Liver (tissue), 3 donors: ENCODE data around the gene GRK1.

ENCODE experiments used
- ATF3 ChIP-seq: IDR thresholded peaks from 2 replicates; pipeline ENCODE4 v1.6.1; 2016; ENCODE audit warnings: antibody characterized with exemption
- CTCF ChIP-seq: fragments of 150-350 bp; IDR thresholded peaks from 2 replicates; pipeline ENCODE4 v1.5.1; 2017; ENCODE audit warnings: improper control_type of control experiment, low read depth, low read length; ENCODE audit not compliant: missing input control
- EGR1 ChIP-seq, 2 donors: IDR thresholded peaks; 2 replicates each; pipeline ENCODE4 v1.6.1; 2016 to 2018; ENCODE audit warnings: antibody characterized with exemption in 2 of 2, low read depth in 2 of 2
- FOXA1 ChIP-seq: IDR thresholded peaks from 2 replicates; pipeline ENCODE4 v1.6.1; 2016; ENCODE audit warnings: antibody characterized with exemption
- GABPA ChIP-seq, 2 donors: IDR thresholded peaks in 1 of 2; conservative IDR thresholded peaks in 1 of 2; 2 replicates each; pipeline ENCODE4 v1.6.1; 2016; ENCODE audit warnings: antibody characterized with exemption in 2 of 2, mild to moderate bottlenecking in 1 of 2, moderate library complexity in 1 of 2
- HNF4A ChIP-seq, 2 donors: conservative IDR thresholded peaks; 2 replicates each; pipeline ENCODE4 v1.6.1; 2016; ENCODE audit warnings: antibody characterized with exemption in 2 of 2, mild to moderate bottlenecking in 2 of 2
- JUND ChIP-seq, 2 donors: IDR thresholded peaks; 2 replicates each; pipeline ENCODE4 v1.6.1; 2016; ENCODE audit warnings: antibody characterized with exemption in 2 of 2
- RAD21 ChIP-seq, 2 donors: IDR thresholded peaks; 2 replicates each; pipeline ENCODE4 v1.6.1; 2016; ENCODE audit warnings: antibody characterized with exemption in 2 of 2, mild to moderate bottlenecking in 2 of 2
- REST ChIP-seq: IDR thresholded peaks from 2 replicates; pipeline ENCODE4 v1.6.1; 2016; ENCODE audit warnings: antibody characterized with exemption, mild to moderate bottlenecking
- RXRA ChIP-seq, 2 donors: IDR thresholded peaks; 2 replicates each; pipeline ENCODE4 v1.6.1; 2017 to 2018; ENCODE audit warnings: antibody characterized with exemption in 2 of 2, mild to moderate bottlenecking in 1 of 2
- SP1 ChIP-seq: IDR thresholded peaks from 2 replicates; pipeline ENCODE4 v1.6.1; 2018; ENCODE audit warnings: antibody characterized with exemption, mild to moderate bottlenecking
- TAF1 ChIP-seq: conservative IDR thresholded peaks from 2 replicates; pipeline ENCODE4 v1.6.1; 2016; ENCODE audit warnings: antibody characterized with exemption, mild to moderate bottlenecking
- TF ChIP-seq, protein P1 (sequence below): IDR thresholded peaks from 2 replicates; pipeline ENCODE4 v1.6.1; 2016; ENCODE audit warnings: antibody characterized with exemption
- TF ChIP-seq, protein P2 (sequence below): IDR thresholded peaks from 2 replicates; pipeline ENCODE4 v1.6.1; 2016; ENCODE audit warnings: antibody characterized with exemption
- donor health status: healthy.
- donor health status: healthy.

DNA sequence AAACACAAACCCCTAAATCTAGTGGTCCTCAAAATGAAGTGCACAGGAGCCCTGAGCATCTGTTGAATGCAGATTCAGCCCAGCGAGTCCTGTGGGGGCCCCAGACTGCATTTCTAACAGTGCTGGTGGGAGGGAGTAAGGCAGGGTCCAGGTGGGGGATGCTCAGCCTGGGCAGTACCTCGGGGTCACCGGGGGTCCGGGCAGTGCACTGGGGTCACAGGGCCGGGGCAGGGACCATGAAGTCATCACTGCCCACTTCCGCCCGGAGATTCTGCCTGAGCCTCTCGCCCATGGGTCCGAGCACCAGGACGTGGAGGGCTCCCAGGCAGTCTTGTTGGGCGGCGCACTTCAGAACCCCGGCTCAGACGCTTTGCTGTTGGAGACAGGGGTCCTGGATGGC is 8.2 kb upstream of the GRK1 start:
- no peak for TF ChIP-seq TAF1
- TF ChIP-seq CTCF, result no peak
- TF ChIP-seq FOXA1, result no peak
- TF ChIP-seq SP1, result no peak
- TF ChIP-seq, protein P1, sequence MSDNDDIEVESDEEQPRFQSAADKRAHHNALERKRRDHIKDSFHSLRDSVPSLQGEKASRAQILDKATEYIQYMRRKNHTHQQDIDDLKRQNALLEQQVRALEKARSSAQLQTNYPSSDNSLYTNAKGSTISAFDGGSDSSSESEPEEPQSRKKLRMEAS, result no peak
- no peak for TF ChIP-seq EGR1 (IDR thresholded peaks at IDR 0.05; ENCODE audit: low read depth in 2 of 2)
- TF ChIP-seq HNF4A (conservative IDR thresholded peaks at IDR 0.05), result no peak
- TF ChIP-seq REST, result no peak
- TF ChIP-seq GABPA (IDR thresholded peaks at IDR 0.05 in 1 of 2, conservative IDR thresholded peaks at IDR 0.05 in 1 of 2), result no peak
- TF ChIP-seq RXRA (IDR thresholded peaks at IDR 0.05), result no peak
- TF ChIP-seq, protein P2, sequence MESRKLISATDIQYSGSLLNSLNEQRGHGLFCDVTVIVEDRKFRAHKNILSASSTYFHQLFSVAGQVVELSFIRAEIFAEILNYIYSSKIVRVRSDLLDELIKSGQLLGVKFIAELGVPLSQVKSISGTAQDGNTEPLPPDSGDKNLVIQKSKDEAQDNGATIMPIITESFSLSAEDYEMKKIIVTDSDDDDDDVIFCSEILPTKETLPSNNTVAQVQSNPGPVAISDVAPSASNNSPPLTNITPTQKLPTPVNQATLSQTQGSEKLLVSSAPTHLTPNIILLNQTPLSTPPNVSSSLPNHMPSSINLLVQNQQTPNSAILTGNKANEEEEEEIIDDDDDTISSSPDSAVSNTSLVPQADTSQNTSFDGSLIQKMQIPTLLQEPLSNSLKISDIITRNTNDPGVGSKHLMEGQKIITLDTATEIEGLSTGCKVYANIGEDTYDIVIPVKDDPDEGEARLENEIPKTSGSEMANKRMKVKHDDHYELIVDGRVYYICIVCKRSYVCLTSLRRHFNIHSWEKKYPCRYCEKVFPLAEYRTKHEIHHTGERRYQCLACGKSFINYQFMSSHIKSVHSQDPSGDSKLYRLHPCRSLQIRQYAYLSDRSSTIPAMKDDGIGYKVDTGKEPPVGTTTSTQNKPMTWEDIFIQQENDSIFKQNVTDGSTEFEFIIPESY, result no peak
- TF ChIP-seq ATF3, result no peak
- TF ChIP-seq JUND (IDR thresholded peaks at IDR 0.05), result no peak
- TF ChIP-seq RAD21 (IDR thresholded peaks at IDR 0.05), result no peak
